Activated naive CD4-positive, alpha-beta T cell treated with anti-CD3 and anti-CD28 coated beads for 36 hours (primary cell): ENCODE results near the gene NTN5. TPM values are rescaled to one million over a fixed set of nuclear protein-coding genes. Genes with fewer than 3 reads are reported as not detected.

ENCODE experiments used
- CTCF ChIA-PET: fragments of 350-600 bp; sonication (Branson Sonifier 250); formaldehyde crosslinking; loops from one replicate; lab custom pipeline; 2021; ENCODE audit warnings: antibody characterized with exemption; lab: Charles Lee
- DNase-seq: peaks from one replicate; pipeline ENCODE4 v3.0.0-alpha.2; 2020
- H3K27ac Mint-ChIP-seq: one replicate; pipeline ENCODE4 v1.8.0; 2021; ENCODE audit warnings: mild to moderate bottlenecking, mixed read lengths
- H3K27me3 Mint-ChIP-seq: one replicate; pipeline ENCODE4 v1.8.0; 2021; ENCODE audit warnings: low read depth, mixed read lengths
- H3K36me3 Mint-ChIP-seq: one replicate; pipeline ENCODE4 v1.8.0; 2021; ENCODE audit warnings: low read depth, mixed read lengths
- H3K4me1 Mint-ChIP-seq: one replicate; pipeline ENCODE4 v1.8.0; 2021; ENCODE audit warnings: low read depth, mixed read lengths
- H3K4me3 Mint-ChIP-seq: one replicate; pipeline ENCODE4 v1.8.0; 2021; ENCODE audit warnings: mild to moderate bottlenecking, moderate library complexity, mixed read lengths
- H3K9me3 Mint-ChIP-seq: one replicate; pipeline ENCODE4 v1.8.0; 2021; ENCODE audit warnings: mixed read lengths
- intact Hi-C: fragments of 100-400 bp; cut with micrococcal nuclease; formaldehyde crosslinking; loops from one replicate; pipeline ENCODE4 v1.15.1; 2023
- total RNA-seq, 2 experiments: library from RNA; stranded (reverse); gene quantifications; one replicate each; pipeline ENCODE4 v1.2.3, GENCODE V29; 2021

Gene NTN5
- total RNA-seq, 2 experiments from 2014 or later, result 0.17 TPM; not detected in 1

GRCh38 chr19:48646001-48646721, 26.7 kb downstream of the NTN5 start, which contains the start of gene CA11:
CA11 (minus strand) TSS chr19:48646187; CDS start chr19:48645632, 555 bp downstream.
- Mint-ChIP-seq H3K4me1 (peaks cover 31% of the 10 kb centered on the region), H3K4me3 (peak within 1 kb of the TSS; percentile 78), H3K9me3 (no peaks in the 10 kb centered on the region), H3K36me3 (no peaks in the 10 kb centered on the region), H3K27ac (peak within 1 kb of the TSS; percentile 80), H3K27me3 (no peaks in the 10 kb centered on the region)
- intact Hi-C loops, result loop anchor here (1.0 to 5.0 kb wide), 10 partner anchors 9 to 346 kb away; partner anchors contain the start of genes DBP, GYS1 and RUVBL2
- CTCF ChIA-PET, result interaction anchor here (0.9 to 2.6 kb wide), 10 partner anchors 10 to 254 kb away, joined by 3 to 17 read pairs (median 4); partner anchors contain the start of genes FUT2 and NUCB1
- DNase-seq, result peak; percentile 95

GRCh38 chr19:48645620-48646000, 27.2 kb downstream of the NTN5 start:
- H3K4me1 Mint-ChIP-seq, result peaks cover 31% of the 10 kb centered on the region
- CTCF ChIA-PET, result interaction anchor here (0.9 to 2.6 kb wide), 11 partner anchors 10 to 255 kb away, joined by 3 to 17 read pairs (median 4); partner anchors contain the start of genes FUT2 and NUCB1
- no peaks in the 10 kb centered on the region for H3K27me3 Mint-ChIP-seq
- peak overlapping the region; percentile 80 for H3K27ac Mint-ChIP-seq
- peak overlapping the region; percentile 78 for H3K4me3 Mint-ChIP-seq
- peak; percentile 19 for DNase-seq
- H3K36me3 Mint-ChIP-seq, result no peaks in the 10 kb centered on the region
- no peaks in the 10 kb centered on the region for H3K9me3 Mint-ChIP-seq
- intact Hi-C loops, result loop anchor here (5.0 kb wide), 1 partner anchor 347 kb away; the partner anchor contains the start of genes GYS1 and RUVBL2

DNA sequence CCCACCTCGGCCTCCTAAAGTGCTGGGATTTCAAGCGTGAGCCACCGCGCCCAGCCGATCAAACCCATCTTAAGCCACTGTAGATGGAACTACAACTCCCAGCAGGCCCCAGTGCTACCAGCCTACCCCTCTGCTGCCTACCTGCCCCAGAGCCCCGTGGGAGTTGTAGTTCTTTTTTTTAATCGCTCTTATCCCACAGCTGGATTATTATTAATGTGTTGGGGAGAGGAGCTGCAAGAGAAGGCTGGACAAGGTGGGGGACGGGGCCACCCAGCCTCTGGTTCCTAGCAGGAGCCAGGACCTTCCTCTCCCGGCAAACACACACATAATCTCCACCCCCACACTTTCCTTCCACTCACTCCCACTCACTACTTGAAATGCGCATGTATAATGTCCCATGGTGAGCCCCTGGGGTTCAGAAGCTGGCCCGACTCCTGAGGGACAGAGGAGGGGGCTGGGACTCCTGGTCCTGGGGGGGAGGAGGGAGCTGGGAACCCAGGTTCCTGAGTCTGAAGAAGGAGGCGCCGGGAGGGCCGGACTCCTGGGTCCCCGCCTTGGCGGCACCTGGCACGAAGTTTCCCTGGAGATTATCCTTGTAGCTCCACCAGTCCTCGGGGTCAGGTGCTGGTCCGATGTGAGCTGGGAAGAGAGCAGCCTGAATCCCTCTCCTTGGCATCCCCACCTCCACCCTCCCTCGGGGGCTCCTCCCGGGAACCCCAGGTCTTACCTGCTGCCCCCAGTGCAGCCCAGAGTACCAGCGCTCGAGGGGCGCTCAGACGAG, 27.8 kb downstream of the NTN5 start:
- Mint-ChIP-seq H3K36me3 (no peaks in the 10 kb centered on the region), H3K4me1 (peaks cover 31% of the 10 kb centered on the region), H3K27ac (no peak overlapping the region), H3K9me3 (no peaks in the 10 kb centered on the region), H3K27me3 (no peaks in the 10 kb centered on the region), H3K4me3 (peak overlapping the region; percentile 78)
- CTCF ChIA-PET, result interaction anchor here (0.9 to 2.6 kb wide), 11 partner anchors 11 to 255 kb away, joined by 3 to 17 read pairs (median 4); partner anchors contain the start of genes FUT2 and NUCB1
- intact Hi-C loops, result loop anchor here (5.0 kb wide), 1 partner anchor 347 kb away; the partner anchor contains the start of genes GYS1 and RUVBL2
- peak; percentile 86 for DNase-seq

DNA sequence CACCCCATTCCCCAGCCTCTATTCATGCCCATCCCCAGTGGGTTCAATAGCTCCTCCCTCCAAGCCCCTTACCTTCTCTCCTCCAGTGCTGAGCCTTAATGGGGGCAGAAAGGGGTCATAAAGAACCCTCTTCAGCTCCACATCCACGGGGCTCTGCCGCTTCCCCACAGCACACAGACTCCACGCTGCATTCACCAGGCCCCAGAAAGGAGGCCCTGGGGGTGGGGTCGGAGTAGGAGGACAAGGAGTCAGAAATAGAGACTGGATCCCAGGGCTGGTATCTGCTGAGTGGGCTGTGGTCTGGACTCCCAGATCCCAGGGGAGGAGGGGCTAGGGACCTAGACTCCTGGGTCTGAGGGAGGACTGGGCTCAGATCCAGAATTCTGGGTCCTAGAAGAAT, 28.5 kb downstream of the NTN5 start:
- H3K9me3 Mint-ChIP-seq, result no peaks in the 10 kb centered on the region
- CTCF ChIA-PET, result interaction anchor here (1.3 to 2.6 kb wide), 2 partner anchors 31 to 198 kb away, joined by 3 to 17 read pairs; no protein-coding TSS in a partner anchor
- H3K4me1 Mint-ChIP-seq, result peaks cover 31% of the 10 kb centered on the region

DNA sequence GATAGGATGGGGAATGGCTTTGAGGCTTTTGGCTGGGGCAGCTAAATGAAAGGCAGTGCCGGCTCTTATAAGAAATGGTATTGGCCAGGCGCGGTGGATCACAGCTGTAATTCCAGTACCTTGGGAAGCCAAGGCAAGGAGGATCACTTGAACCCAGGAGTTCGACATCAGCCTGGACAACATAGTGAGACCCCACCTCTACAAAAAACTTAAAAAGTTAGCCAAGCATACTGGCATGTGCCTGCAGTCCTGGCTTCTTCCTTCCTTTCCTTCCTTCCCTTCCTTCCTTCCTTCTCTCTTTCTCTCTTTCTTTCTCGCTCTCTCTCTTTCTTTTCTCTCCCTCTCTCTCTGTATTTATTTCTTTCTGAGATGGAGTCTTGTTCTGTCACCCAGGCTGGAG, 30.0 kb downstream of the NTN5 start:
- H3K4me3 Mint-ChIP-seq, result no peak overlapping the region
- intact Hi-C loops, result no loop called here
- CTCF ChIA-PET, result interaction anchor here (0.7 kb wide), 1 partner anchor 167 kb away, joined by 3 read pairs; no protein-coding TSS in a partner anchor
- H3K9me3 Mint-ChIP-seq, result no peaks in the 10 kb centered on the region
- H3K27ac Mint-ChIP-seq, result no peak overlapping the region
- no peak for DNase-seq
- peaks cover 4% of the 10 kb centered on the region for H3K36me3 Mint-ChIP-seq
- H3K4me1 Mint-ChIP-seq, result peaks cover 37% of the 10 kb centered on the region
- no peaks in the 10 kb centered on the region for H3K27me3 Mint-ChIP-seq

More for the DNA sequence above, 28.5 kb downstream of the NTN5 start:
- Mint-ChIP-seq H3K27me3 (no peaks in the 10 kb centered on the region), H3K4me3 (peak overlapping the region; percentile 78), H3K27ac (no peak overlapping the region), H3K36me3 (no peaks in the 10 kb centered on the region)
- intact Hi-C loops, result no loop called here
- DNase-seq, result no peak

- Mint-ChIP-seq H3K36me3 (peaks cover 4% of the 10 kb centered on the region), H3K4me3 (no peak overlapping the region), H3K27ac (no peak overlapping the region), H3K9me3 (no peaks in the 10 kb centered on the region), H3K4me1 (peaks cover 38% of the 10 kb centered on the region), H3K27me3 (no peaks in the 10 kb centered on the region)
- CTCF ChIA-PET, result no interaction called here
- intact Hi-C loops, result no loop called here
- DNase-seq, result no peak
These were observed 31.0 kb downstream of the NTN5 start for GRCh38 chr19:48641850-48642249.

GRCh38 chr19:48639483-48640375, 33.1 kb downstream of the NTN5 start:
- Mint-ChIP-seq H3K4me3 (peak overlapping the region; percentile 54), H3K36me3 (peaks cover 4% of the 10 kb centered on the region), H3K27ac (no peak overlapping the region), H3K27me3 (no peaks in the 10 kb centered on the region), H3K9me3 (no peaks in the 10 kb centered on the region), H3K4me1 (peaks cover 38% of the 10 kb centered on the region)
- CTCF ChIA-PET, result no interaction called here
- DNase-seq, result no peak
- intact Hi-C loops, result no loop called here

DNA sequence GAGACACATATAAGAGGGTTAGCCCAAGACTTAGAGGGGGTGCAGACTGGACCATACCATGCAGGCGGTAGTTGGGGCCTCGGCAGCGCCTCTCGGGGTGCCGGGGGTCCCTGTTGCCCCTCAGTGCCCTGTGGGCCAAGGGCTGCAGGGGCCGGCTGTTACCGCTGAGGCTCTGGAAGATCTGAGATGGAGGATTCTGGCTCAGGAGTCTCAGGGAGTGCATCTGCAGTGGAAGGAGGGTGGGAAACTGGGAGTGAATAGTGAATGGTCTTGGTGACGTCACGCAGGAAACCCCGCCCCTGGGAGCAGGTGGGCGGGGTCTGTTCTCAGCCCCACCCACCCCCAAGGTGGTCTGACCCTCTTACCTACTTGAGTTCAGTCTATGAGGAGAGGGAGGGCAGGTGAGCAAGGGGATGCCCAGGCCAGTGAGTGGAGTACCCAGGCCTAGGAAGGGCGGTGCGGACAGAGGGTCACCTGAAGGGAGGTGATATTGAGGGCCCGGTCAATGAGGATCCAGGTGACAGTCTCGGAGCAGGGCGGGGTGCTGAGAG, 33.9 kb downstream of the NTN5 start:
- intact Hi-C loops, result no loop called here
- Mint-ChIP-seq H3K27ac (peak overlapping the region; percentile 98), H3K27me3 (no peaks in the 10 kb centered on the region), H3K4me1 (peaks cover 39% of the 10 kb centered on the region), H3K36me3 (peaks cover 4% of the 10 kb centered on the region), H3K9me3 (no peaks in the 10 kb centered on the region), H3K4me3 (no peak overlapping the region)
- CTCF ChIA-PET, result no interaction called here
- DNase-seq, result no peak

GRCh38 chr19:48637948-48638830, 34.6 kb downstream of the NTN5 start:
- intact Hi-C loops, result loop anchor here (1.0 to 2.0 kb wide), 5 partner anchors 8 to 240 kb away; partner anchors contain the start of genes CA11, RPL18 and SPHK2
- H3K4me1 Mint-ChIP-seq, result peaks cover 46% of the 10 kb centered on the region
- H3K27me3 Mint-ChIP-seq, result no peaks in the 10 kb centered on the region
- no peaks in the 10 kb centered on the region for H3K9me3 Mint-ChIP-seq
- H3K36me3 Mint-ChIP-seq, result peaks cover 4% of the 10 kb centered on the region
- H3K27ac Mint-ChIP-seq, result peak overlapping the region; percentile 98
- H3K4me3 Mint-ChIP-seq, result peak overlapping the region; percentile 82
- CTCF ChIA-PET, result no interaction called here
- DNase-seq, result peak; percentile 83

DNA sequence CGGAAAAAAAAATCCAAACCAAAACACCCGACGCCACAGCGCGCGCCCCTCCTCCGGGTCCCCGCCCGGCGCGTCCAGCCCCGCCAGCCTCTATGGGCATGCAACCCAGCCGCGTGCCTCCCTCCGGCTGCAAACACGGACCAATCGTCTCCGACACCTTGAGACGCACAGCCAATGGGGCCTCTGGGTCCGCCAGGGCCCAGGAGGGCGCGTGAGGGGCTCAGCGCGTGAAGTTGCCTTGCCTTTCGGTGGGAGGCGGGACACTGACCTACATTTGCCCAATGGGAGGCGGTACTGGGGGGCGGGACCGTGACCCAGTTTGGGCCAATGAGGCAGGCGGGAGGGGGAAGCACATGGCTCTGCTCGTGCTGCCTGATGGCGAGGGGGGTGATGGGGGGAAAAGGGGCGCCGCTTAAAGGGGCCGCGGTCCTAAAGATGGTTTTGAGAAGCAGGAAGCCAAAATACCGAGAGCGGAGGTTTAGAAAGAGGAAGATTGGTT, 35.3 kb downstream of the NTN5 start:
- H3K27ac Mint-ChIP-seq, result peak overlapping the region; percentile 98
- peaks cover 52% of the 10 kb centered on the region for H3K4me1 Mint-ChIP-seq
- no peaks in the 10 kb centered on the region for H3K9me3 Mint-ChIP-seq
- DNase-seq, result peak; percentile 98
- peaks cover 4% of the 10 kb centered on the region for H3K36me3 Mint-ChIP-seq
- no peaks in the 10 kb centered on the region for H3K27me3 Mint-ChIP-seq
- intact Hi-C loops, result loop anchor here (1.0 to 2.0 kb wide), 5 partner anchors 9 to 239 kb away; partner anchors contain the start of genes CA11, RPL18 and SPHK2
- CTCF ChIA-PET, result no interaction called here
- peak overlapping the region; percentile 82 for H3K4me3 Mint-ChIP-seq
